ENCODE measurements around the gene COL6A1.

COL6A1 gene

DNA sequence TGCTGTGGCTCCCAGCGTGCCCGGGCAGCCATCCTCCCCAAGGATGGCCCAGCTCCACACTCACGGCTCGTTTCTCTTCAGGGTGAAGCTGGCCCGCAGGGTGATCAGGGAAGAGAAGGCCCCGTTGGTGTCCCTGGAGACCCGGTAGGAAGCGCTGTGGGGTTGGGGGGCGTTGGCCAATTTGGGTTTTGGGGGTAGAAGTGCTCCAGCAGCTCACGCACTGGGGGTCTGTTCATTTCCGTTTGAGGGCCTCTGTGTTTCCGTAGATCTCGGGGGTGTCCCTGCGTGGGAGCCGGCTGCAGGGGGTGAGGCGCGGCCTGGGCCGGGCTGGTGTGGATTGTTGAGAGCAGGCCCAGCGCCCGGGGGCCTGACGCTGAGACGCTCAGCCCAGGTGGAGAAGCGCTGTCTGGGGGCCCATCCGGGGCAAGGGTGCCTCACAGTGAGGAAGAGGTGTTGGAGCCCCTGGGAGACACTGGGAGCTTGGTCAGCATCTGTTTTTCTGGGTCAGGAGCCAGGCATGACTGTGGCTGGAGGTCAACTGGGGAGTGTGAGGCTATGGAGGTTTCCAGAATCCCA lies 12.6 kb downstream of the COL6A1 start:
- no peak for DNase-seq (ENCODE audit: low read depth)

DNA sequence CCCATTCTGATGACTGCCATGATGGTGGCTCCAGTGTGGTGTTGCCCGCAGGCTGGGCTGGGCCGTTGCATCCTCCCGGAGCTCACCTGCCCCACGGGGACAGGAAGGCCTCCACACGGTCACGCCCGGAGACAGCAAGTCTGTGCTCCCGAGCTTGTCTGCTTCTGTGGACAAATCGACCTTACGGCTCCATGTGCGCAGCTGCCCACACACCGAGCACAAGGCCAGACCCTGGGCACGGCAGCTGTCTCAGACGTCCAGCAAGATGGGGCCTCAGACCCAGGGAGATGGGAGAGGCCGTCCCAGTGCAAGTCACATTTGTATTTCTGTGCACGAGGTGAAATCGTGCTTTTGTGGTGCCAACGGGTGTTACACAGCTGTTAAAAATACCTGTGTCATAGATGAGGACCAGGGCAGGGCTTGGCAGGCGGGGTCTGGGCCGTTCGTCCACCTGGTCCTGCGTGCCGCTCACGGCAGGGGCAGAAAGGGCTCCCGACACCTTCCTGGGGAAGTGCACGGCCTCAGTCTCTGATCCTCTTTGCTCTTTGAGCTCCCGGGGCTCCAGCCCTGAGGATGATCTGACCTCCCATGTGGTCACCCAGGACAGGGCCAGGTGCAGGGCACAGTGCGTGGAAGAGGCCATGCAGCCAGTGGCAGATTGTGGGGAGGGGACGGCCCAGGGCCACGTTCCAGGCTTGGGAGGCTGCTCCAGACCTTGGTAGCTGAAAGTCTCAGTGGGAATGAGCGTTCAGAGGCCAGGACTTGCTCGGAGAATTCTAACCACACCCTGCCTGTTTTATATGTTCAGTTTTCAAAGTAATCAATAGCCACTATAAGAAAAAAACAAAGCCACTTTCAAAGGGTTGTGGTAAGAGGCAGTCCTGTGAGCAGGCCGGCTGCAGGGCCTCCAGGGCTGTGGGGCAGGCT lies 13.5 kb downstream of the COL6A1 start:
- TF ChIP-seq CTCF (conservative IDR thresholded peaks at IDR 0.05; ENCODE audit: low read length), result no peak
- H3K4me3 ChIP-seq (ENCODE audit: low read length), result no peak overlapping the region
- no peak for DNase-seq (ENCODE audit: low read depth)

More for the DNA sequence above, 12.6 kb downstream of the COL6A1 start:
- no peak overlapping the region for H3K4me3 ChIP-seq (ENCODE audit: low read length)
- TF ChIP-seq CTCF (conservative IDR thresholded peaks at IDR 0.05; ENCODE audit: low read length), result no peak

GRCh38 chr21:45995686-45996179 lies 14.2 kb downstream of the COL6A1 start:
- H3K4me3 ChIP-seq (ENCODE audit: low read length), result no peak overlapping the region
- no peak for TF ChIP-seq CTCF (conservative IDR thresholded peaks at IDR 0.05; ENCODE audit: low read length)
- no peak for DNase-seq (ENCODE audit: low read depth)

DNA sequence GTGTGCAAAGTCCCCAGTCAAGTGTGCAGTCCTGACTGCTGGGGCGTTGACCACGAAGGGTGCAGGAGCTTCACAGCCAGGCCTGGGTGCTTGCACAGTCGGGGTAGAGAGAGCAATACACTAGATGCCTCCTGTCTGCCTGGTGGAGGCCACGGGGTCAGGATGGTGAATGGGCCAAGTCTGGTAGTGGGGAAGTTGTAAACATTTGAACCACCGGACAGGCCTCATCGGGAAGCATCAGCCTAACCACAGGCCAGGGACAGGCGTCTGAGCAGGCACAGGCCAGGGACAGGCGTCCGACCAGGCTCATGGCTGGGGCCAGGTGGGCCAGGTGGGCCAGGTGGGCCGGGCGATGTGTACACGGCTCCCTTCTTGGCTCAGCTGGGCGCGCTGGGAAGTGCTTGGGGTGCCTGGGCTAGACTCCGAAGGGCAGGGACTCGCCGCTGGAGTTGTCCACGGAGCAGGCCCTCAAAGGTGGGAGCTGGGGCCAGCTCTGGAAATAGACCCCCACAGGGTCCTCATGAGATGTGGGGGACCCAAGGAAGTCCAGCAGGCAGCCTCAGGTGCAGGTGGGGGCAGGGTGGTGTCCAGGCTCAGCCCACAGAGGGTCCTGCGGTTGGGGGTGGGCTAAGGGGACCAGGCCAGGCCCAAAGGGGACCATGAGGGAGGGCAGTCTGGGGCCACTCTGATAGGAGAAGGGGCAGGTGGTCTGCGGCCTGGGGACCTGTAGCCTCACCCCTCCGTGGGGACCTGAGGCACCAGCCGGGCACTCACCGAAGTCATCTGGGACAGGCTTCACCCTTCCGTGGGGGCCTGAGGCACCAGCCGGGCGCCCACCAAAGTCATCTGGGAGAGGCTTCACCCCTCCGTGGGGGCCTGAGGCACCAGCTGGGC lies 15.0 kb downstream of the COL6A1 start:
- no peak overlapping the region for H3K4me3 ChIP-seq (ENCODE audit: low read length)
- no peak for TF ChIP-seq CTCF (conservative IDR thresholded peaks at IDR 0.05; ENCODE audit: low read length)
- no peak for DNase-seq (ENCODE audit: low read depth)

DNA sequence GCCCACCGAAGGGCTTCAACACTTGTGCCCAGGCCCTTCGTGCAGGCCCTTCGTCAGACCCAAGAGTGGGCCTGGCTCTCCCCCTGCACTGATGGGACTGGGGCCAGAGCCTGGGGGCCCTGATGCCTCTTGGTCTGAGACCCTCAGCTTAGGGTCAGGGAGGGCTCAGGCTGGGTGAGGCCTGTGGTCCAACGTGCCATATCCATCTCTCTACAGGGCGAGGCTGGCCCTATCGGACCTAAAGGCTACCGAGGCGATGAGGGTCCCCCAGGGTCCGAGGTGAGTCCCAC lies 15.6 kb downstream of the COL6A1 start:
- no peak for DNase-seq (ENCODE audit: low read depth)
- no peak for TF ChIP-seq CTCF (conservative IDR thresholded peaks at IDR 0.05; ENCODE audit: low read length)

DNA sequence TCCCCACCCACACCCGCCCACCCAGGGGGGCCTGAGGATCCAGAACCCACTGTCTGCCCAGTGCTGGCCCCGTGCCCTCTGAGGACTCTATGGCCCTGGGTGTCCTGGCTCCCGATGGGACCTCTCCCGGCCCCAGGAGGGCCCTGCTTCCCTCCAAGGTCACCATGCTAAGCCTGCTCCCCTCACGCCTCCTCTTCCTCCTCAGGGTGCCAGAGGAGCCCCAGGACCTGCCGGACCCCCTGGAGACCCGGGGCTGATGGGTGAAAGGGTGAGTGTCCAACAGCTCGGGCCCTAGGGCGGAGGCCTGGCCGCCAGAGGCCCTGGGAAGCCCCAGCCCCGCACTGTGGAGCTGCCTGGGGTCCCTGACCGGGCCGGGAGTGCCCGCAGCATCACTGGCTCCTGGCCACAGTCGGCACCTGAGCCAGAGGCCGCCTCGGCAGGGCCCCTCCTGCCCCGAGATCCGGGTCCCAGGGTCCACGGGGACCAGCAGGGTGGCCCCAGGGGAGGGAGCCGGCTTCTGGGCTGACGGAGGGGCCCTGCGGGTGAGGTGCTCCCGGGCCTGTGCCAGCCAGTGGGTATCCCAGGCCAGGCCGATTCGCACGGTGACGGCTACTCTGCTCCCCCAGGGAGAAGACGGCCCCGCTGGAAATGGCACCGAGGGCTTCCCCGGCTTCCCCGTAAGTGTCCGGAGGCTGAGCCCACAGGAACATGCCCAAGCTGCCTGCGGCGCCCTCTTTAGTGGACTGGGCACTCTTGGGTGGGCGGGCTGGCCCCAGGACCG lies 16.1 kb downstream of the COL6A1 start:
- TF ChIP-seq CTCF (conservative IDR thresholded peaks at IDR 0.05; ENCODE audit: low read length), result no peak
- H3K4me3 ChIP-seq (ENCODE audit: low read length), result no peak overlapping the region
- DNase-seq (ENCODE audit: low read depth), result no peak

More for the DNA sequence above, 15.6 kb downstream of the COL6A1 start:
- no peak overlapping the region for H3K4me3 ChIP-seq (ENCODE audit: low read length)
